ENCODE results near the gene TTC36. TPM values are rescaled to one million over a fixed set of nuclear protein-coding genes. Genes with fewer than 3 reads are reported as not detected.

Gene TTC36
- total and polyA plus RNA-seq, 10 of the 15 experiments (the other 5 are each of a cell fraction or from before 2014, with no cell fraction given) = 0.28 to 0.78 (median 0.59) TPM; not detected in 7

- POLR2A ChIA-PET = interaction anchor here (0.6 to 0.7 kb wide), 2 partner anchors 13 to 39 kb away, joined by 3 to 5 read pairs; no protein-coding TSS in a partner anchor
- no TSS peak for BruUV-seq (replicated peaks)
Measured at GRCh38 chr11:118536726-118537125, 9.5 kb downstream of the TTC36 start.

More at GRCh38 chr11:118536726-118537125, 9.5 kb downstream of the TTC36 start:
- in situ Hi-C loops (cut with MboI) (no loop called here), intact Hi-C loops (cut with micrococcal nuclease; ENCODE audit: unreplicated experiment) (no loop called here)
- no peaks in the 10 kb centered on the region for H3K9me3 ChIP-seq (replicated peaks; ENCODE audit: control insufficient read depth, insufficient read depth, low read length)
- H2AFZ ChIP-seq (ENCODE audit: control insufficient read depth, low read depth, low read length) = no peak overlapping the region
- no peak overlapping the region for H3K4me3 ChIP-seq
- ChIA-PET RAD21 (ENCODE audit: unreplicated experiment) (no interaction called here), SMC1A (ENCODE audit: uncharacterized antibody, unreplicated experiment) (interaction anchor here (1.0 kb wide), 1 partner anchor 12 kb away, joined by 5 read pairs; no protein-coding TSS in a partner anchor), CTCF (interaction anchor here (0.7 kb wide), 1 partner anchor 8 kb away, joined by 3 read pairs; no protein-coding TSS in a partner anchor)
- H4K20me1 ChIP-seq (ENCODE audit: control insufficient read depth, insufficient read depth) = no peaks in the 10 kb centered on the region; the same call in 1 of the 2 replicates
- H3K4me1 ChIP-seq (ENCODE audit: control insufficient read depth, insufficient read depth, low read length) = no peaks in the 10 kb centered on the region
- no peak for FAIRE-seq
- H3K27me3 ChIP-seq (replicated peaks in 1 of 2; ENCODE audit: control insufficient read depth in 2 of 2, insufficient read depth in 2 of 2, low read length in 1 of 2) = no peaks in the 10 kb centered on the region
- H3K36me3 ChIP-seq (ENCODE audit: control insufficient read depth in 2 of 2, insufficient read depth in 2 of 2, low read length in 1 of 2) = no peaks in the 10 kb centered on the region
- H3K79me2 ChIP-seq (ENCODE audit: control insufficient read depth, insufficient read depth, low read length) = no peaks in the 10 kb centered on the region
- no peak overlapping the region for H3K4me2 ChIP-seq (ENCODE audit: control insufficient read depth, insufficient read depth)
- no peak for ATAC-seq
- 89% methylated on average over 5 of the region's 5 CpGs for WGBS (ENCODE audit: insufficient coverage, insufficient replicate concordance, low lambda C conversion rate, missing lambda C conversion rate)
- TF ChIP-seq SREBF1 (IDR thresholded peaks at IDR 0.05; ENCODE audit: low read length) (no peak), MAX (IDR thresholded peaks at IDR 0.05; ENCODE audit: low read depth, low read length) (no peak), BRCA1 (IDR thresholded peaks at IDR 0.05; ENCODE audit: low read depth, low read length) (no peak), E2F4 (IDR thresholded peaks at IDR 0.05; ENCODE audit: low read depth, low read length) (no peak), FOXM1 (IDR thresholded peaks at IDR 0.05; ENCODE audit: low read depth, low read length) (no peak), RFX5 (IDR thresholded peaks at IDR 0.05; ENCODE audit: low read depth, low read length) (no peak), NKRF (conservative IDR thresholded peaks at IDR 0.05) (no peak), BMI1 (IDR thresholded peaks at IDR 0.05; ENCODE audit: borderline replicate concordance) (no peak), IKZF2 (IDR thresholded peaks at IDR 0.05) (no peak), SMC3 (IDR thresholded peaks at IDR 0.05; ENCODE audit: borderline replicate concordance, low read length) (no peak), STAT3 (IDR thresholded peaks at IDR 0.05; ENCODE audit: low read depth, low read length) (no peak), RUNX3 (IDR thresholded peaks at IDR 0.05; ENCODE audit: low read length) (no peak), NRF1 (conservative IDR thresholded peaks at IDR 0.05; ENCODE audit: low read depth, low read length) (no peak), CBX3 (IDR thresholded peaks at IDR 0.05; ENCODE audit: borderline replicate concordance, low read depth) (no peak)
- no peak overlapping the region for H3K27ac ChIP-seq (ENCODE audit: control insufficient read depth, insufficient read depth)
- no peak overlapping the region for H3K9ac ChIP-seq (ENCODE audit: control insufficient read depth, insufficient read depth, low read length)
- no peak for DNase-seq (ENCODE audit: low read depth, low spot score)

Data from GM12878 (cell line).